Left forelimb (tissue), 1 donor: ENCODE results near the gene ASB3.
"Not testable (repeated sequence)": the region's sequence is repeated elsewhere in the genome, so short reads cannot be mapped to it uniquely, and the experiment has no call there.

ENCODE experiments used
- DNase-seq: peaks from one replicate; pipeline ENCODE4 v3.0.0-alpha.2; 2018; ENCODE audit warnings: low spot score

The ASB3 gene

DNA sequence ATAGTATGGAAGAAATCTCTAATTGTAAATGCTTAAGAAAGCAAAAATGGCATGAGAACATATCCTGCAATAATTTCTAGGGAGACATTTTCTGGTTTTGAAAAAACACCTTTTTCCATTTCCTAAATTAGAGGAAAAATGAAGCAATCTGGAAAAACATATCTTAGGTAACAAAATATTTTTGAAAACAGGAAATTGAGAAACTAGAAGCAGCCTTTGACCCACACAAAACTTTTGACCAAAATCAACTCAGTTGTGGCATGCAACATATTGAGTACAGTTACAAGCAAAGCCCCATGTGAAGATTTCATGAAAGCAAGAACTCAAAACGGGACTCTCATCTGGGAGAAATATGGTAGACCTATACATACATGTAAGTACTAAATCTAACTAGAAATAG lies 47.7 kb downstream of the ASB3 start:
- no peak for DNase-seq

GRCh38 chr2:53737091-53737490 lies 49.7 kb downstream of the ASB3 start:
- no peak for DNase-seq

DNA sequence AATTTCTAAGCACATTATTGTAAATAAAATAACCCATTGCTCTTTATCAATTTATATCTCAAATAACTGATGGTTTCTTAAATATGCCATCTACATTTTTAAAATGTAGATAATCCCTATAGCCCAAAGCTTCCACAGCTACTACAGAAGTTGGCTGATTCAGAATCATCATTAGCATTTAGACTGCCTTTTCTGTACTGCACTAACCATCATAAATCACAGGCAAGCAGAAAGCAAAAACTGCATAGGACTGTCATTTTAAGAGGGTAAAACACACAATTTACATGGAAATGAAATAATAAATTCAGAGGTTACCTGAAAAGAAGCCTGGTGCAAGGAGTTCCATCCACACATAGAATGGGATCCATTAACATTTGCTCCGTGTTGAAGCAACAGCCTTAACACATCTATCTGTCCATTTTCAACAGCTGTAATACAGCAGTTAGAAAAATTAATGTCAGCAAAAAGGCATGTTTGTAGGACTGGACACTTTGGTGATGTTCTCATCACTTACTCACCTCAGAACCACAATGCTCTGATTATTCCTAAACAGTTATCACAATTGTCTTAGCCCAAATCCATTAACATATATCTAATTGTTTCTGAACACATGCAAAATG lies 57.5 kb downstream of the ASB3 start:
- DNase-seq: no peak

DNA sequence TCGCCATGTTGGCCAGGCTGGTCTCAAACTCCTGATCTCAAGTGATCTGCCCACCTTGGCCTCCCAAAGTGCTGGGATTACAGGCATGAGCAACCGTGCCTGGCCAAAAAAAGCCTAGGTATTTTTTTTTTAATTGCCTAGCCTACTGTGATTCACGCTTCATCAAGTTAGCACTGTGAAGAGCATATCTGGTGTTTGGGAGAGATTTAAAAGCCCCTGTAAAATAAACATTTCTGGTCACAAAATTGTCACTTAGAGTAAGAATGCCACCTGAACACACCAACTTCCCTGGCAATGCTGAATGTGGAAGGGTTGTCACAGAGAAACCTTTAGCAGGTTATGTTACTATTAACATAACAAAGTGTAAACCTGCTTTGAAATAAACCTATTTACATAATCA lies 58.8 kb downstream of the ASB3 start:
- no peak for DNase-seq

GRCh38 chr2:53725662-53726061 lies 61.1 kb downstream of the ASB3 start:
- no peak for DNase-seq

- DNase-seq: no peak
Measured at GRCh38 chr2:53724536-53724935, 62.2 kb downstream of the ASB3 start.

- DNase-seq: not testable (repeated sequence)
Measured at GRCh38 chr2:53720944-53721343, 65.8 kb downstream of the ASB3 start.

DNA sequence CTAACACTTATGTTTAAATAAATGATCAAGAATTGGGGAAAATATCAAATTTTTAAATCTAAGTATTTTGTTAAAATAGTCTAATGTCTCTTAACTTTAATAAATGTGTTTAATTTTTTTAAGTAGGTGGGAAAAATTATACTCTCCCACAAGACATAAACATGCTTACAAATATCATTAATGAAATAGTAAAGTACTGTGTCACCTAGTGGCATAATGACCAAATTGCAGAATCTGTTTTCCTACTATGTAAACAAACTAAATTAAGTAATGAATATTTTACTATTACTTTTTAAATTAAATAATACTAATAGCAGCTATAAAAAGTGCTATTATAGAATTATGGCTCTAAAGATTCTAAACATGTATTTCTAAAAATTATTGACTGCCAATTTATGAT lies 71.2 kb downstream of the ASB3 start:
- no peak for DNase-seq

DNA sequence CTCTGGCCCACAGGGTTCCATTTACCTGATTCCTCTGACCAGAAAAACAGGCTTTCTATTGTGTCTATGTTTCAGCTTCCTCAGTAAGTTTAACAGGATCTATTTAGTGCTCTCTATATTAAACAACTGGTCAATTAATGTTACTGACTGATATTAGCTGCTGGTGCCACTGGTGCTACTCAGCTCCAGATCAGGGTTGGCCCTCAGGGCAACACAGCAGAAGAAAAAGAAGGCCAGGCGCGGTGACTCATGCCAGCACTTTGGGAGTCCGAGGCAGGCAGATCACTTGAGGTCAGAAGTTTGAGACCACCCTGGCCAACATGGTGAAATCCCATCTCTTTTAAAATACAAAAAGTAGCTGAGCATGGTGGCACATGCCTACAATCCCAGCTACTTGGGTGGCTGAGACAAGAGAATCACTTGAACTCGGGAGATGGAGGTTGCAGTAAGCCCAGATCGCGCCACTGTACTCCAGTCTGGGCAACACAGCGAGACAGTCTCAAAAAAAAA lies 75.4 kb downstream of the ASB3 start:
- no peak for DNase-seq

DNA sequence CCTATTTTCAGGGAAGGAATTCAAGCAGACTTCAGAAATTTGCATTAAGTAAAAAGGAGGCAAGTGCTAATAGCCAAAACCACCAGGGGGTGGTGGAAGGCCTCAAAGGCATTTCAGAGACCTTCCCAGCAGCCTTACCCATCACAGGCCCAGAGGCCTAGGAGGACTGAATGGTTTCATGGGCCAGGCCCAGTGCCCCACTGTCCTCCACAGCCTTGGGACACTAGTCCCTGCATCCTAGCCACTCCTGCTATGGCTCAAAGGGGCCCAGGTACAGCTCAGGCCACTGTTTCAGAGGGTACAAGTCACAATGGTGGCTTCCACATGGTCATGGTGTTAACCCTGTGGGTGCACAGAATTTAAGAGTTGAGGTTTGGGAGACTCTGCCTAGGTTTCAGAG lies 77.8 kb downstream of the ASB3 start:
- no peak for DNase-seq

GRCh38 chr2:53701221-53701620 lies 85.5 kb downstream of the ASB3 start:
- DNase-seq: no peak

DNA sequence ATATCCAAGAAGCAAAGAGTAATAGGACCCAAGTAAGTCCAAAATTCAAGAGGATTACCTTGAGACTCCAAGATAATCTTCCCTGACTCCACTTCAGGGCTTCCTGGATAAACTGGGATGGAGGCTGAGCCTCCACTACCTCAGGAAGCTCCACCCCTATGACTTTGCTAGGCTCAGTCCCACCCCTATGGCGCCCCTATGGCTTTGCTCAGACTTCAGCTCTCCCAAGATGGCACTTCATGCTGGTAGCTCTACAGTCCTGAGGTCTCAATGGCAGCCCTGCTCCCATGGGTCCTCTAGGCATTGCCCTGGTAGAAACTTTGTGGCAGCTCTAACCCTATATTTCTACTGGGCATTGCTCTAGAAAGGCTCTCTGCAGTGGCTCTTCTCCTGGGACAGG lies 89.1 kb downstream of the ASB3 start:
- no peak for DNase-seq

GRCh38 chr2:53697092-53697491 lies 89.7 kb downstream of the ASB3 start:
- no peak for DNase-seq

DNA sequence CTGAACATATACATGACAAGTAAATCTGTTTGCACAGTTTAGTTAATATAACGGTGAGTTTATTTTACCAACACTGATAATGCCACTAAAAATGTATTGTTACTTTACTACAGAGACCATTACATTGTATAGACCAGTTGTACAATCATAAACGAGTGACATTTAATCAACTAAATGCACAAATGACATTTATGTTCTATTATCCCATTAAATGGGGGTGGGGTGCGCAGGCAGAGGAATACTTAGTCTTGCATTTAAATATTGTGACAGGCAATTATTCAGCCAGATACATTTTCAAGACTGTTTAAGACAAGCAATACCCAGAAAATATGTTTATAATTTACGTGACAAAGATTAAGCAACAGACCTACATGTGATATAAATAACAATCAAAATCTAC lies 91.2 kb downstream of the ASB3 start:
- no peak for DNase-seq

DNA sequence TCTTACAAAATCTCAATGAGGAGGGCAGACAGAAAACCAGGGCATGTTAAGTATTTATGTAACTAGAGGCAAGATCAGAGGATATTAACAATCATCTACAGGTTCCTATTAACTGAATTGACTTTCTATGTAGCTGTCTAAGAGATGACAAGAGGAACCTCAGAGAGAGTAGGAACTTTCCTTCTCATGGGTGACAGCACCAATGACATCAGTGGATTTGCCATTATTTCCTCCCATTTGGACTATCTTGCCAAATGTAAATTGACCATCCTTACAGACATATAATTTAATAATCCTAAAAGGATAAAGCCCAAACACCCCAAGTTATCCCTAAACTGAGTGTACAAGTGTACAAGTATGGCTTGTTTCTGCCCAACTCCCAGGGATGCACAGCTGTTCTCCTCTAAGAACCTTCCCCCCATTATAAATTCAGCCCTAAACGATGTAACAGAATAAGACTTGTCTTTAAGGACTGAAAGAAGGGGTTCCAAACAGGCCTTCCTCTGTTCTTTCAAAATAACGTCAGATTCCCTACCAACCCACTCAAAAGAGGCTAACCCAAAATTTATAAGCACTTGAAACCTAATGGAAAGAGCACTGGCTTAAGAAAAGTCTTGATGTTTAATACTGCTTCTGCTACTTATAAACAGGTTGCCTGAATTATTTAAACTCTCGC lies 92.5 kb downstream of the ASB3 start:
- no peak for DNase-seq

DNA sequence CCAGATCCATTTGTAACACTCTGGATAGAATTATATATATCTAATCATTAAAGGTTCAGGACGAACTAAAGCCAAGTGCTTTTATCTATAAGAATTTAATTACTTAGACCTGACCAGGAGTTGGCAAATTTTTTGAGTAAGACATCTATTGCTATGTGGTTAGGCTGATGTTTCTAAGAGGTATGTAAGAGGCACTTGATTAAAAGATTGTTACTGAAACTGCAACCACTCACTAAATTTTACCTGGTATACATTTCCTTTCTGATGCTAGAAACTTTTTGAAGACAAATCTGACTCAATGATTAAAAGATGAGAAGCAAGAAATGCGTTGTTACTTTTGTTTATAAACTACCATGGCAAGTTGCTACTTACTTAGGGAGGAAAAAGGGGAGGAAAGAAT lies 95.9 kb downstream of the ASB3 start:
- DNase-seq: no peak

- DNase-seq: no peak
Measured at GRCh38 chr2:53672881-53673522, 113.8 kb downstream of the ASB3 start.

GRCh38 chr2:53670331-53670730 lies 116.4 kb downstream of the ASB3 start:
- no peak for DNase-seq

DNA sequence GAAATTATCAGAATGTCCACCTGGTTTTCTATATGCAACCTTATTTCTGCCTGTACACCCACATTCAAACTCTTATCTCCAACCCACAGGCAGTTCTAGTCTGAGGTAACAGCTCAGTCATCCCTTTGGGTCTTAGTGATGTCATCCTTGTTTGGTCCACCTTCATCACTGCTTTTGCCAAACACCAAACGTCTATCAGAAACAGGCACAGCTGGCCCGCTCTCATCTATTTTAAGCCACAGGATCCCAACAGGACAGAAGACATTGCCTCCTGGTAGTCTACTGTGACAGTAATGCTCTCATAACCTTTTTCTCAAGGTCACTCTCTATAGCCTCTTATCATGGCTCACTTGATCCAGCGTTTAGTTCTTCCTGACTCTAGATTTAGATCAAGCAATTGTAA lies 118.1 kb downstream of the ASB3 start:
- no peak for DNase-seq

DNA sequence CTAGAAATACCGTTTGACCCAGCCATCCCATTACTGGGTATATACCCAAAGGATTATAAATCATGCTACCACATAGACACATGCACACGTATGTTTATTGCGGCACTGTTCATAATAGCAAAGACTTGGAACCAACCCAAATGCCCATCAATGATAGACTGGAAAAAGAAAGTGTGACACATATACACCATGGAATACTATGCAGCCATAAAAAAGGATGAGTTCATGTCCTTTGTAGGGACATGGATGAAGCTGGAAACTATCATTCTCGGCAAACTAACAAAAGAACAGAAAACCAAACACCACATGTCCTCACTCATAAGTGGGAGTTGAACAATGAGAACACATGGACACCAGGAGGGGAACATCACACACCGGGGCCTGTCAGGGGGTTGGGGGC lies 119.6 kb downstream of the ASB3 start:
- DNase-seq: not testable (repeated sequence)

GRCh38 chr2:53660886-53661285 lies 125.9 kb downstream of the ASB3 start:
- no peak for DNase-seq

GRCh38 chr2:53658474-53658873 lies 128.3 kb downstream of the ASB3 start:
- DNase-seq: not testable (repeated sequence)

GRCh38 chr2:53655256-53655655 lies 131.5 kb downstream of the ASB3 start:
- DNase-seq: no peak
